Endodermal cell (in vitro differentiated cells): ENCODE data around the gene PRPSAP1. TPM values are rescaled to one million over a fixed set of nuclear protein-coding genes. Genes with fewer than 3 reads are reported as not detected.

Source experiments
- DNase-seq: peaks from one replicate; pipeline ENCODE4 v3.0.0-alpha.2; 2017
- H3K27ac ChIP-seq: 2 replicates; pipeline ENCODE4 v1.5.1; 2013; ENCODE audit warnings: mild to moderate bottlenecking, low read depth, low read length, moderate library complexity
- H3K27me3 ChIP-seq: 2 replicates; pipeline ENCODE4 v1.6.1; 2013; ENCODE audit warnings: mild to moderate bottlenecking, low read length, moderate library complexity; ENCODE audit not compliant: insufficient read depth, control insufficient read depth, poor library complexity, severe bottlenecking
- H3K36me3 ChIP-seq: 2 replicates; pipeline ENCODE4 v1.7.0; 2013; ENCODE audit warnings: mild to moderate bottlenecking, low read length, moderate library complexity; ENCODE audit not compliant: control insufficient read depth, insufficient read depth
- H3K4me1 ChIP-seq: one replicate; pipeline ENCODE4 v1.7.0; 2013; ENCODE audit warnings: low read length; ENCODE audit not compliant: control insufficient read depth, insufficient read depth
- H3K4me3 ChIP-seq: 2 replicates; pipeline ENCODE4 v1.5.1; 2013; ENCODE audit warnings: mild to moderate bottlenecking, low read length, moderate library complexity
- H3K9ac ChIP-seq: 2 replicates; pipeline ENCODE4 v1.6.1; 2013; ENCODE audit warnings: mild to moderate bottlenecking, low read length, moderate library complexity; ENCODE audit not compliant: poor library complexity, severe bottlenecking; ENCODE audit errors: extremely low read depth
- H3K9me3 ChIP-seq: 2 replicates; pipeline ENCODE4 v1.6.1; 2013; ENCODE audit warnings: mild to moderate bottlenecking, low read length, moderate library complexity; ENCODE audit not compliant: control insufficient read depth
- H3K27ac Mint-ChIP-seq: 2 replicates; pipeline ENCODE4 v1.8.0; 2020; ENCODE audit warnings: mixed read lengths
- H3K27me3 Mint-ChIP-seq: 2 replicates; pipeline ENCODE4 v1.8.0; 2021; ENCODE audit warnings: mild to moderate bottlenecking, mixed read lengths; ENCODE audit not compliant: insufficient read depth
- H3K36me3 Mint-ChIP-seq: 2 replicates; pipeline ENCODE4 v1.8.0; 2020; ENCODE audit warnings: low read depth, mixed read lengths
- H3K4me1 Mint-ChIP-seq: 2 replicates; pipeline ENCODE4 v1.8.0; 2020; ENCODE audit warnings: mixed read lengths
- H3K4me3 Mint-ChIP-seq: 2 replicates; pipeline ENCODE4 v1.8.0; 2020; ENCODE audit warnings: mild to moderate bottlenecking, moderate library complexity, mixed read lengths
- H3K9me3 Mint-ChIP-seq: 2 replicates; pipeline ENCODE4 v1.8.0; 2020; ENCODE audit warnings: mild to moderate bottlenecking, mixed read lengths
- WGBS, 2 experiments: methylation state at CpG; one replicate each; pipeline versions ENCODE4 v1.1.5 to v1.1.7; 2013; ENCODE audit warnings: missing lambda C conversion rate in 2 of 2, mixed read lengths in 1 of 2; ENCODE audit not compliant: insufficient coverage in 1 of 2, insufficient read length in 1 of 2; 5-methylcytosine and 5-hydroxymethylcytosine counted together
- total RNA-seq, 2 donors: library from RNA; stranded (reverse); fragmentation: NEBNext Ultra II Directional in 1 of 2; extraction: Animal tissue kit (Norgen Biotek cat#: 25700) in 1 of 2; gene quantifications; 2 replicates in 1 of 2; 3 replicates in 1 of 2; pipeline ENCODE4 v1.2.1, GENCODE V29; 2021
- TF ChIP-seq, protein P1 (sequence below): fragments of 200-600 bp; sonication (generic); conservative IDR thresholded peaks from 2 replicates; pipeline ENCODE4 v1.5.0; 2021; ENCODE audit warnings: antibody characterized with exemption, mild to moderate bottlenecking

The PRPSAP1 gene
- total RNA-seq, 2 donors from 2014 or later: 60.9 to 89.8 TPM

DNA sequence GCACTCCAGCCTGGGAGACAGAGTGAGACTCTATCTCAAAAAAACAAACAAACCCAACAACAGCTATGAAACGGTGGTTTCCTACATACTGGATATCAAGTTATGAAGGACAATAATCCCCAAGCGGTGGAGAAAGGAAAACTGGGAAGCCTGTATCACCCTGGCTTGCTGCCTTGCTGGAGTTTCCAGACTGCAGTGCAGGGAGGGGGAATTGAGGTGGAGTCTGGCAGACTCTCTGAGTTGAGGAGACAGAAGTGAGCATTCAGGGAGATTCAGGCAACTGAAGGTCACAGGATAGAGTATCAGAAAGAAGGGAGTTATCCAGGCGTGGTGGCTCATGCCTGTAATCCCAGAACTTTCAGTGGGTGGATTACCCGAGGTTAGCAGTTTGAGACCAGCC, 57.5 kb downstream of the PRPSAP1 start:
- no peaks in the 10 kb centered on the region for H3K27me3 ChIP-seq
- Mint-ChIP-seq H3K27me3 (no peaks in the 10 kb centered on the region), H3K4me3 (no peak overlapping the region), H3K9me3 (no peaks in the 10 kb centered on the region), H3K27ac (no peak overlapping the region), H3K4me1 (no peaks in the 10 kb centered on the region), H3K36me3 (peaks cover 15% of the 10 kb centered on the region)
- TF ChIP-seq, protein P1, sequence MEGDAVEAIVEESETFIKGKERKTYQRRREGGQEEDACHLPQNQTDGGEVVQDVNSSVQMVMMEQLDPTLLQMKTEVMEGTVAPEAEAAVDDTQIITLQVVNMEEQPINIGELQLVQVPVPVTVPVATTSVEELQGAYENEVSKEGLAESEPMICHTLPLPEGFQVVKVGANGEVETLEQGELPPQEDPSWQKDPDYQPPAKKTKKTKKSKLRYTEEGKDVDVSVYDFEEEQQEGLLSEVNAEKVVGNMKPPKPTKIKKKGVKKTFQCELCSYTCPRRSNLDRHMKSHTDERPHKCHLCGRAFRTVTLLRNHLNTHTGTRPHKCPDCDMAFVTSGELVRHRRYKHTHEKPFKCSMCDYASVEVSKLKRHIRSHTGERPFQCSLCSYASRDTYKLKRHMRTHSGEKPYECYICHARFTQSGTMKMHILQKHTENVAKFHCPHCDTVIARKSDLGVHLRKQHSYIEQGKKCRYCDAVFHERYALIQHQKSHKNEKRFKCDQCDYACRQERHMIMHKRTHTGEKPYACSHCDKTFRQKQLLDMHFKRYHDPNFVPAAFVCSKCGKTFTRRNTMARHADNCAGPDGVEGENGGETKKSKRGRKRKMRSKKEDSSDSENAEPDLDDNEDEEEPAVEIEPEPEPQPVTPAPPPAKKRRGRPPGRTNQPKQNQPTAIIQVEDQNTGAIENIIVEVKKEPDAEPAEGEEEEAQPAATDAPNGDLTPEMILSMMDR: no peak
- no peak overlapping the region for H3K9ac ChIP-seq
- H3K4me3 ChIP-seq: no peak overlapping the region
- no peaks in the 10 kb centered on the region for H3K36me3 ChIP-seq
- H3K9me3 ChIP-seq: no peaks in the 10 kb centered on the region
- 91 to 98% methylated on average over 4 of the region's 4 CpGs for WGBS, 2 experiments
- DNase-seq: no peak
- H3K27ac ChIP-seq: no peak overlapping the region
- H3K4me1 ChIP-seq: no peaks in the 10 kb centered on the region

- no peaks in the 10 kb centered on the region for H3K9me3 ChIP-seq
- H3K36me3 Mint-ChIP-seq: peaks cover 26% of the 10 kb centered on the region
- 83 to 89% methylated on average over 7 of the region's 7 CpGs for WGBS, 2 experiments
- no peak overlapping the region for H3K27ac ChIP-seq
- H3K27me3 Mint-ChIP-seq: no peaks in the 10 kb centered on the region
- H3K4me1 ChIP-seq: no peaks in the 10 kb centered on the region
- no peaks in the 10 kb centered on the region for H3K36me3 ChIP-seq
- H3K9me3 Mint-ChIP-seq: no peaks in the 10 kb centered on the region
- DNase-seq: no peak
- H3K4me1 Mint-ChIP-seq: no peaks in the 10 kb centered on the region
- no peak overlapping the region for H3K9ac ChIP-seq
- TF ChIP-seq, protein P1: no peak
- no peak overlapping the region for H3K4me3 ChIP-seq
- no peaks in the 10 kb centered on the region for H3K27me3 ChIP-seq
- no peak overlapping the region for H3K27ac Mint-ChIP-seq
- H3K4me3 Mint-ChIP-seq: no peak overlapping the region
Observed at GRCh38 chr17:76293106-76293505, 60.6 kb downstream of the PRPSAP1 start.

- H3K4me1 Mint-ChIP-seq: no peaks in the 10 kb centered on the region
- TF ChIP-seq, protein P1: no peak
- no peaks in the 10 kb centered on the region for H3K27me3 Mint-ChIP-seq
- H3K9me3 ChIP-seq: no peaks in the 10 kb centered on the region
- no peak overlapping the region for H3K4me3 Mint-ChIP-seq
- H3K27ac ChIP-seq: no peak overlapping the region
- no peak overlapping the region for H3K4me3 ChIP-seq
- no peaks in the 10 kb centered on the region for H3K36me3 ChIP-seq
- WGBS, 2 experiments: 93 to 98% methylated on average over 4 of the region's 4 CpGs
- no peak overlapping the region for H3K27ac Mint-ChIP-seq
- H3K4me1 ChIP-seq: no peaks in the 10 kb centered on the region
- H3K9me3 Mint-ChIP-seq: no peaks in the 10 kb centered on the region
- no peaks in the 10 kb centered on the region for H3K27me3 ChIP-seq
- H3K9ac ChIP-seq: no peak overlapping the region
- H3K36me3 Mint-ChIP-seq: peaks cover 26% of the 10 kb centered on the region
- no peak for DNase-seq
Observed at GRCh38 chr17:76292567-76292966, 61.1 kb downstream of the PRPSAP1 start.
